Stimulated activated CD4-positive, alpha-beta T cell treated with anti-CD3 and anti-CD28 coated beads, Interleukin-4, amount 100 ng/mL, for 4 hours (primary cell): ENCODE data around the gene TP53TG5.

Source experiments
- DNase-seq, 2 experiments: peaks; one replicate each; pipeline ENCODE4 v3.0.0-alpha.2; 2020

The TP53TG5 gene

GRCh38 chr20:45322952-45323383 is 55.2 kb downstream of the TP53TG5 start:
- no peak for DNase-seq
